C4-2B (cell line): Measurements from ENCODE around the gene SDK2.
"Not testable (repeated sequence)": the region's sequence is repeated elsewhere in the genome, so short reads cannot be mapped to it uniquely, and the experiment has no call there.

Experiments used
- ZFX ChIP-seq: fragments of 450-650 bp; IDR thresholded peaks from 2 replicates; pipeline ENCODE4 v1.6.1; 2017
- TF ChIP-seq, protein P1 (sequence below): fragments of 450-650 bp; conservative IDR thresholded peaks from 2 replicates; pipeline ENCODE4 v1.5.1; 2017; ENCODE audit warnings: mild to moderate bottlenecking

DNA sequence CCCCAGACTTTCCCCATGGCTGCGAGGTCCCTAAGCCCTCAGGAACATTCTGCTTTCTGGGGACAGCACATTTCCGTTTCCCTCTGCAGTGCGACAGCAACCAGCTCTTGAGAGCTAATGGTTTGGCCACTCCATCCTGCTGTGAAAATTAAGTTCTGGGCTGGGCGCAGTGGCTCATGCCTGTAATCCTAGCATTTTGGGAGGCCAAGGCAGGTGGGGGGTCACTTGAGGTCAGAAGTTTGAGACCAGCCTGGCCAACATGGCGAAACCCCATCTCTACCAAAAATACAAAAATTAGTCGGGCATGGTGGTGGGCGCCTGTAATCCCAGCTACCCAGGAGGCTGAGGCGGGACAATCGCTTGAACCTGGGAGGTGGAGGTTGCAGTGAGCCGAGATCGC lies 331.4 kb downstream of the SDK2 start:
- TF ChIP-seq, protein P1, sequence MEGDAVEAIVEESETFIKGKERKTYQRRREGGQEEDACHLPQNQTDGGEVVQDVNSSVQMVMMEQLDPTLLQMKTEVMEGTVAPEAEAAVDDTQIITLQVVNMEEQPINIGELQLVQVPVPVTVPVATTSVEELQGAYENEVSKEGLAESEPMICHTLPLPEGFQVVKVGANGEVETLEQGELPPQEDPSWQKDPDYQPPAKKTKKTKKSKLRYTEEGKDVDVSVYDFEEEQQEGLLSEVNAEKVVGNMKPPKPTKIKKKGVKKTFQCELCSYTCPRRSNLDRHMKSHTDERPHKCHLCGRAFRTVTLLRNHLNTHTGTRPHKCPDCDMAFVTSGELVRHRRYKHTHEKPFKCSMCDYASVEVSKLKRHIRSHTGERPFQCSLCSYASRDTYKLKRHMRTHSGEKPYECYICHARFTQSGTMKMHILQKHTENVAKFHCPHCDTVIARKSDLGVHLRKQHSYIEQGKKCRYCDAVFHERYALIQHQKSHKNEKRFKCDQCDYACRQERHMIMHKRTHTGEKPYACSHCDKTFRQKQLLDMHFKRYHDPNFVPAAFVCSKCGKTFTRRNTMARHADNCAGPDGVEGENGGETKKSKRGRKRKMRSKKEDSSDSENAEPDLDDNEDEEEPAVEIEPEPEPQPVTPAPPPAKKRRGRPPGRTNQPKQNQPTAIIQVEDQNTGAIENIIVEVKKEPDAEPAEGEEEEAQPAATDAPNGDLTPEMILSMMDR = not testable (repeated sequence)
- TF ChIP-seq ZFX = not testable (repeated sequence)
